ENCODE results near the gene CDCP1.

CDCP1 gene, protein sequence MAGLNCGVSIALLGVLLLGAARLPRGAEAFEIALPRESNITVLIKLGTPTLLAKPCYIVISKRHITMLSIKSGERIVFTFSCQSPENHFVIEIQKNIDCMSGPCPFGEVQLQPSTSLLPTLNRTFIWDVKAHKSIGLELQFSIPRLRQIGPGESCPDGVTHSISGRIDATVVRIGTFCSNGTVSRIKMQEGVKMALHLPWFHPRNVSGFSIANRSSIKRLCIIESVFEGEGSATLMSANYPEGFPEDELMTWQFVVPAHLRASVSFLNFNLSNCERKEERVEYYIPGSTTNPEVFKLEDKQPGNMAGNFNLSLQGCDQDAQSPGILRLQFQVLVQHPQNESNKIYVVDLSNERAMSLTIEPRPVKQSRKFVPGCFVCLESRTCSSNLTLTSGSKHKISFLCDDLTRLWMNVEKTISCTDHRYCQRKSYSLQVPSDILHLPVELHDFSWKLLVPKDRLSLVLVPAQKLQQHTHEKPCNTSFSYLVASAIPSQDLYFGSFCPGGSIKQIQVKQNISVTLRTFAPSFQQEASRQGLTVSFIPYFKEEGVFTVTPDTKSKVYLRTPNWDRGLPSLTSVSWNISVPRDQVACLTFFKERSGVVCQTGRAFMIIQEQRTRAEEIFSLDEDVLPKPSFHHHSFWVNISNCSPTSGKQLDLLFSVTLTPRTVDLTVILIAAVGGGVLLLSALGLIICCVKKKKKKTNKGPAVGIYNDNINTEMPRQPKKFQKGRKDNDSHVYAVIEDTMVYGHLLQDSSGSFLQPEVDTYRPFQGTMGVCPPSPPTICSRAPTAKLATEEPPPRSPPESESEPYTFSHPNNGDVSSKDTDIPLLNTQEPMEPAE

DNA sequence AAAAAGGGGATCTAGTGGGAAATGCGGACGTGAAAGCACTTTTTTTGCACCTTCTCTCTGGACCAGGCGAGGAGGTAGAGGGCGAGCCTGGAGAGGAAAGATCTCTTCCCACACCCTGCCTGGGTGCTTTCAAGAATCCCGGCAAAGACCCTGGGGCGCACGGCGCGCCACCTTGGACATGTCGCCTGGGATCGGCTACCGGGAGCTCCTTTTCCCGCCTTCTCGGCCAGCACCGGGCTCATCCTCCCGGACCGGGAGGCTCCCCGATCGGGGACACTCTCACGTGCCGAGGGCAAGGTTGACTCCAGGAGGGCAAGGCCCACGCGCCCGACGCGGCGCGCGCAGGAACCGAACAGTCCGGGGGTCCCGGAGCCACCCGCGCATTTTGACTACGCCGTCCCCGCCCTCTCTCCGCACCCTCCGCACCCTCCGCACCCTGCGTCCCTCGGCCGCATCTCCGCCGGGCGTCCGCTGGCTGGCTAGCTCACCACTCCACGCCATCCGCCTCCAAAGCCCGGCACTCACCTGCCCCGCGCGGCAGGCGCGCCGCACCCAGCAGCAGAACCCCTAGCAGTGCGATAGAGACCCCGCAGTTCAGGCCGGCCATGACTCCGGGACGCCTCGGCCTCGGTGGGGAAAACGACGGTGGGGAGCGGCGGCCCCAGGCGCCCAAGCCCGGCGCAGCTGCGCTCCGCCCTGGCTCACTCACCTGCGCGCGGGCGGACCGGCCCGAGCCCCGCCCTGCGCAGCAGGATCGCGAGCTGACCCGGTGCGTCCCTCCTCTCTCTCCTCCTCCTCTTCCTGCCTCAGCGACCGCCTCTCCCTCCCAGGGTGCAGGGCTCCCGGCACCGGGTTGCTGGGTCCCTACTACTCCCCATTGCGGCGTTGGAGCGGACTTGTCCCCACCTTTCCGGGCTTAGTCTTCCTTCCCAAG, at the start of gene CDCP1:
TSS of gene CDCP1 (minus strand) at position 698 of the 934 bp plus-strand sequence. CDS start at position 607, 91 bp downstream.
- peak; percentile 38 for DNase-seq
- peaks cover 65% of the 10 kb centered on the region for H3K27me3 Mint-ChIP-seq
- H3K4me3 Mint-ChIP-seq, result peak within 1 kb of the TSS; percentile 76
- peaks cover 9% of the 10 kb centered on the region for H3K9me3 Mint-ChIP-seq
- peaks cover 22% of the 10 kb centered on the region for H3K4me1 Mint-ChIP-seq (ENCODE audit: low read depth)
- H3K36me3 Mint-ChIP-seq (ENCODE audit: low read depth), result peaks cover 2% of the 10 kb centered on the region
- H3K27ac Mint-ChIP-seq, result no peak within 1 kb of the TSS

DNA sequence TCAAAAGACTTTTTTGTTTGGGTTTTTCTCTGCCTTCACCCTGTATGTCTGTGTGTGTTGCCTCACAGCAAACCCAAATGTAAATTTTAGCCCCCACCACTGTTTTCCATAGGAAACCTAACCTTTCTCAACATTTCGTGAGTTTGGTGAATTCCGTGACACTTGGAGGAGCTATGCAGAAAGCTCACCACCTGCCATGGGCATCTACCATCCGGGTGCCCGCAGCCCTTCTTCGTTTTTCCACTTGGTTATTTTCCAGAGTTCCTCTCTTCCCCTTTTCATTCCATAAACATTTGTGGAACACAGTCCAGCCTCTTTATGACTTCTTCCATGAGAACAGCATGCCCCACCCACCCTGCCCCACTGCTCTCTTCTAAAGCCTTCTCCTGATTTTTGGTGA, 48.6 kb upstream of the CDCP1 start:
- Mint-ChIP-seq H3K27me3 (peaks cover 8% of the 10 kb centered on the region), H3K36me3 (ENCODE audit: low read depth) (no peaks in the 10 kb centered on the region), H3K4me1 (ENCODE audit: low read depth) (peaks cover 5% of the 10 kb centered on the region), H3K4me3 (no peak overlapping the region), H3K27ac (no peak overlapping the region), H3K9me3 (no peaks in the 10 kb centered on the region)
- no peak for DNase-seq

DNA sequence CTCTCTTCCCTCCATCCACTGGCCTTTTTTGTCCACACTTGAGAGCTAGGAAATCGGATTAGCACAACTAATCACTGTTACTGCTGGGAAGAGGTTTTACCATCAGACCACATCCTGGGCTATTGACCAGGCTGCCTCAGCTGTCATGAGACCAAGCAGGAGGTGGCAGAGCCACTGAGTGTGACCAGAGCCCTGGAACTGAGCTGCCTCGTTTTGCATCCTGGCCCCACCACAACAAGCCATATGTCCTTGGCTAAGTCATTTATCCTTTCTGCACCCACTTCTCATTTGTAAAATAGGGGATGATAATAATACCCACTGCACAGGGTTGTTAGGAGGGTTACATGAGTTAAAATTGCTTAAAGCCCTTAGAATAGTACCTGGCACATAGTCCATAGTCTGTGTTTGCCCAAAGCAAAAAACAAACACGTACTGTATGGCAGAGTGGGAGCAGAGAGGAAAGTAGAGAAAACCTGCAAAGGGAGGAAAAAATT, 45.8 kb upstream of the CDCP1 start:
- peaks cover 13% of the 10 kb centered on the region for H3K4me1 Mint-ChIP-seq (ENCODE audit: low read depth)
- H3K36me3 Mint-ChIP-seq (ENCODE audit: low read depth), result no peaks in the 10 kb centered on the region
- no peak for DNase-seq
- H3K9me3 Mint-ChIP-seq, result no peaks in the 10 kb centered on the region
- no peak overlapping the region for H3K4me3 Mint-ChIP-seq
- no peak overlapping the region for H3K27ac Mint-ChIP-seq
- H3K27me3 Mint-ChIP-seq, result no peaks in the 10 kb centered on the region

DNA sequence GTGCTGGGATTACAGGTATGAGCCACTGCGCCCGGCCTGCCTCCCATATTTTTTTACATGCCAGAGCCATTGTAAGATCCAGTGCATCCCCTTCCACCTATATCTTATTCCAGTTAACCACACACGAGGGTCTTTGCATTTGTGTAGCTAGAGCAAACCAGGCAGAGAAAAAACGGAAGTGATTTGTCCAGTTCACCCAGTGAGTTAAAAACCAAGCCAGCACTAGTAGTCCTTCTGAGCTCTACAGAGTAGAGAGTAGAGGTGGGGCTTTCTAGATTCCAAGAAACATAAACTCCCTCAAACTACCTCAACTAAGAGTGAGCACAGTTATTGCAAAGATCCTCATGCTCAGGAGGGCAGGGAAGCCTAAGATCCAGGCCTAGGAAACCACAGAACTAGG, 45.2 kb upstream of the CDCP1 start:
- H3K4me1 Mint-ChIP-seq (ENCODE audit: low read depth), result peaks cover 9% of the 10 kb centered on the region
- H3K36me3 Mint-ChIP-seq (ENCODE audit: low read depth), result no peaks in the 10 kb centered on the region
- no peak for DNase-seq
- no peak overlapping the region for H3K4me3 Mint-ChIP-seq
- H3K27ac Mint-ChIP-seq, result no peak overlapping the region
- H3K9me3 Mint-ChIP-seq, result no peaks in the 10 kb centered on the region
- H3K27me3 Mint-ChIP-seq, result no peaks in the 10 kb centered on the region

DNA sequence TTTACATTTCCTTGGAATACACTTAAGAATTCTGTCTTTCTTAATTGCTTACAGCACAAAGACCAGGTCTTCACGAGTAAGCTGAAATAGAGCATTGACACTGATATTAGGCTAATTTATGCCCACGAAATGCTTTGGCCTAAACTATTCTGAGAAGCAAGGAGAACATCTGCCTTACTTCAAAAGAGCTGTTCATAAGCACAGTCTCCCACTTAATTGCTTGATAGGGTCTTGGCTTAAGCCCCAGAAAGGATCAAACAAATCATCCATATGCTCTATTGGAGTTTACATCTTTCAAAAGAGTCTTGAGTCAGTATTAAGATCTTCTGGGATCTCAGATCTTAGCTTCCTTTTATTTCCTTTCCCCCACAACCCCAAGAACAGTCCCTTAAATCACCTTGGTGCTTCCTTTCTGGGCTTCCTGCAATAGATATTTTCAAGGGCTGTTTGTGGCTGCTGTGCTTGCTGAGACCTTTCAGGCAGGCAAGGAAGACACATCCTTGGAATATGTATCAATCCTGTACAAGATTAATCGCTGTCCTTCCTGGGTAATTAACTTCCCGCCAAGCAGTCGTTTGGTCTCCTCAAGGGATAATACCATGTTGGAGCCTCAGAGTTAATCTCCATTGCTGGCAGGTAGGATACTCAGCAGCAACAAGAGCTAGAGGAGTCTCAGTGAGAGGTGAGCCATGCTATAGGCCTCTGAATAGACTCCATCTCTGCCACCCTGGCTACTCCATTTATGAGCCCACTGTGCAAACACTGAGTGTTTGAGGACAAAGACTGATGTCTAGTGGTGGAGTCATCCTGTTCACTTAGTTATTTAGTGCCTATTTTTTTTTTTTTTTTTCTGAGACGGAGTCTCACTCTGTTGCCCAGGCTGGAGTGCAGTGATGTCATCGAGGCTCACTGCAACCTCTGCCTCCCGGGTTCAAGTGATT, 42.8 kb upstream of the CDCP1 start:
- peaks cover 9% of the 10 kb centered on the region for H3K4me1 Mint-ChIP-seq (ENCODE audit: low read depth)
- no peak overlapping the region for H3K27ac Mint-ChIP-seq
- H3K9me3 Mint-ChIP-seq, result no peaks in the 10 kb centered on the region
- peaks cover 7% of the 10 kb centered on the region for H3K27me3 Mint-ChIP-seq
- no peaks in the 10 kb centered on the region for H3K36me3 Mint-ChIP-seq (ENCODE audit: low read depth)
- H3K4me3 Mint-ChIP-seq, result no peak overlapping the region
- no peak for DNase-seq

DNA sequence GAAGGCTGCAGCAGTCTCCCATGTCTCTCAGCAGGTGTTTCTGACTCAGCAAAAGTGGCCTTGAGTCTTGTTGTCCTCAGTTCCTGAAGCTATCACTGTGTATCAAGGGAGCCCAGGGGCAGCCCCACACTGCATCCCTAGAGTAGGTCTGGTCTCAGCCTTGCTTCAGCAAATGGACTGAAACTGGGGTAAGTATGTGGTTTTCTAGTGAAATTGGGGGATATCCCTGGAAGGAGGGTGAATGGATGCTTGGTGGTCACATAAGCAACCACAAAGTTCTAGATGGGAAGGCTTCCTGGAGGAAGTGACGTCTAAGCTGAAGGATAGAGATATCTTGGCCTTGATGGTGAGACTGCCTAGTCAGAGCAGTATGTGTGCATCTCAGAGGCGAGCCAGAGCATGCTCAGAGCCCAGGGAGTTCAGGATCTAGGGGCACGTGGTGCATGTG, 41.5 kb upstream of the CDCP1 start:
- peaks cover 13% of the 10 kb centered on the region for H3K4me1 Mint-ChIP-seq (ENCODE audit: low read depth)
- H3K27ac Mint-ChIP-seq, result no peak overlapping the region
- no peak overlapping the region for H3K4me3 Mint-ChIP-seq
- no peaks in the 10 kb centered on the region for H3K36me3 Mint-ChIP-seq (ENCODE audit: low read depth)
- peaks cover 7% of the 10 kb centered on the region for H3K27me3 Mint-ChIP-seq
- DNase-seq, result no peak
- H3K9me3 Mint-ChIP-seq, result no peaks in the 10 kb centered on the region

DNA sequence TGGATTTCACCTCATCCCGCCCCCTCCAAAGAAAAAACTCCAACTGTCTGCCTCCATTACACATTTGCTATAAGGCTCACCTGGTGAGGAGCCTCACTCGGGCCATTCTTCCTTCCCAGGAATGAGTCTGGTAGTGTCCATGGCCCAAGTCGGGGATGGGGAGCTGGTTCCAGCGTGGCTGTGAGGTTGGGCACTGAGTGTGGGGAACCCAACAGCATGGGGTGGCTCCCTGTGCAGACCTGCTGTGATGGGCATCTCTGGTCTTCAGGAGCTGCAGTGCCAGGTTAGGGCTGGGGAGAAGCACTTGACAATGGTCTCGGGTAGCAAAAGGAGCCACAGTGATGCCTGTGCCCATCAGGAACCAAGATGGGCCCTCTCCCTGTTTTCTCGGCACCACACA, 40.7 kb upstream of the CDCP1 start:
- no peaks in the 10 kb centered on the region for H3K9me3 Mint-ChIP-seq
- H3K36me3 Mint-ChIP-seq (ENCODE audit: low read depth), result no peaks in the 10 kb centered on the region
- no peak for DNase-seq
- H3K4me3 Mint-ChIP-seq, result no peak overlapping the region
- no peak overlapping the region for H3K27ac Mint-ChIP-seq
- peaks cover 13% of the 10 kb centered on the region for H3K4me1 Mint-ChIP-seq (ENCODE audit: low read depth)
- peaks cover 7% of the 10 kb centered on the region for H3K27me3 Mint-ChIP-seq

DNA sequence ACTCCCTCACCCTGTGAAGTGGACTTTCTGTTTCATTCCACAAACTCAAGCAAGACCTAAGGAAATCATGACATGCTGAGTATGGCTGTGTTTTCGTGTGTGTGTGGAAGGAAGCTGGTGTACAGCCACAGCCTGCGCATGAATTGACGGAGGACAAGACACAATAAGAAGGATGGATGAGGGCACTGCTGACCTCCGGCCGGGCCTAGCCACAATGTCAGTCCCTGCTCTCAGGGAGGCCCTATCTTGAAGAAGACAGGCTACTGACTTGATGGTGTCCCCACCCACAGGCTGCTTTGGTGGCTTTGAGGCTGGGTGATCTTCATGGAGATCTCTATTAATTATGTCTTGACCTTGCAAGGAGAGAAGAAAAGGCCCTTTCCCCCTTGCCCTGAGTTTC, 39.3 kb upstream of the CDCP1 start:
- no peaks in the 10 kb centered on the region for H3K9me3 Mint-ChIP-seq

DNA sequence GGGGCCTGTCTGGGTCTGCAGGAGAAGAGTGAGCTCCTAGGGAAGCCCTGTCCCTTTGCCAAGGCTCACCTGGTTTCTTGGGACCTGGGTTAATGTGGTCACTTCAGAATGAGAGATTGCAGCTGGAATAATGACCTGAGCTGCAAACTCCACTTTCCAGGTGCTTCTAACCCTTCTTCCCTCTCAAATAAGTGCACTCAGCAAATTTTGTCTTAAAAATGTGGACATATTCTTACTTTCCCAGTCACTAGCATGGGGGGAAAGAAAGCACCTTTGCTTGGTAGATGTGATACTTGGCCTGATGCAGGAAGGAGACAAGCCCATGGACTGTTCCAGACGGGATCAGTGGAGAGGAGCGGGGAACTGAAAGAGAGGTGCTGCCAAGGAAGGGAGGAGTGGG, 38.9 kb upstream of the CDCP1 start:
- H3K4me1 Mint-ChIP-seq (ENCODE audit: low read depth), result peaks cover 13% of the 10 kb centered on the region
- no peaks in the 10 kb centered on the region for H3K9me3 Mint-ChIP-seq
- no peaks in the 10 kb centered on the region for H3K36me3 Mint-ChIP-seq (ENCODE audit: low read depth)
- peaks cover 7% of the 10 kb centered on the region for H3K27me3 Mint-ChIP-seq
- DNase-seq, result no peak
- H3K27ac Mint-ChIP-seq, result no peak overlapping the region
- H3K4me3 Mint-ChIP-seq, result no peak overlapping the region

More for the DNA sequence above, 39.3 kb upstream of the CDCP1 start:
- Mint-ChIP-seq H3K4me3 (no peak overlapping the region), H3K27me3 (peaks cover 7% of the 10 kb centered on the region), H3K36me3 (ENCODE audit: low read depth) (no peaks in the 10 kb centered on the region), H3K27ac (no peak overlapping the region), H3K4me1 (ENCODE audit: low read depth) (peaks cover 13% of the 10 kb centered on the region)
- no peak for DNase-seq

DNA sequence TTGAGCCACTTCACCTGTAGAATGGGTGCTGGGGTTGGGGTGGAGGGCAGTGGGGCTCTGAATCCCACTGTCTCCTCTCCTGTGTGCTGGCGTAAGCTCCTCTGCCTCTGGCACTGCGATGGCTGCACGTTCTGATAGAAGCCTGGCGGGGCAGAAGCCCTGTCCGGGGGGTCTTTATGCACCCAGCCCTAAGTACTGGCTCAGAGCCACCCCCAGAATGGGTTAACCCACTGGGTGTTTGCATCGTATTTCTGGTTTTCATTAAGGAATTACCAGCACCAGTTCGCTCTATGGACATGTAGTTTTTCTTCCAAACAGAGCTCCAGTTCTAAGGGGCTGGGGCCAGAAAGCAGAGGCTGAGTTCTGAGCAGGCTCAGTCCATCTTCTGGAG, 37.7 kb upstream of the CDCP1 start:
- Mint-ChIP-seq H3K36me3 (ENCODE audit: low read depth) (no peaks in the 10 kb centered on the region), H3K9me3 (no peaks in the 10 kb centered on the region), H3K4me3 (no peak overlapping the region), H3K27me3 (peaks cover 7% of the 10 kb centered on the region), H3K4me1 (ENCODE audit: low read depth) (peaks cover 13% of the 10 kb centered on the region), H3K27ac (no peak overlapping the region)
- DNase-seq, result peak; percentile 2

DNA sequence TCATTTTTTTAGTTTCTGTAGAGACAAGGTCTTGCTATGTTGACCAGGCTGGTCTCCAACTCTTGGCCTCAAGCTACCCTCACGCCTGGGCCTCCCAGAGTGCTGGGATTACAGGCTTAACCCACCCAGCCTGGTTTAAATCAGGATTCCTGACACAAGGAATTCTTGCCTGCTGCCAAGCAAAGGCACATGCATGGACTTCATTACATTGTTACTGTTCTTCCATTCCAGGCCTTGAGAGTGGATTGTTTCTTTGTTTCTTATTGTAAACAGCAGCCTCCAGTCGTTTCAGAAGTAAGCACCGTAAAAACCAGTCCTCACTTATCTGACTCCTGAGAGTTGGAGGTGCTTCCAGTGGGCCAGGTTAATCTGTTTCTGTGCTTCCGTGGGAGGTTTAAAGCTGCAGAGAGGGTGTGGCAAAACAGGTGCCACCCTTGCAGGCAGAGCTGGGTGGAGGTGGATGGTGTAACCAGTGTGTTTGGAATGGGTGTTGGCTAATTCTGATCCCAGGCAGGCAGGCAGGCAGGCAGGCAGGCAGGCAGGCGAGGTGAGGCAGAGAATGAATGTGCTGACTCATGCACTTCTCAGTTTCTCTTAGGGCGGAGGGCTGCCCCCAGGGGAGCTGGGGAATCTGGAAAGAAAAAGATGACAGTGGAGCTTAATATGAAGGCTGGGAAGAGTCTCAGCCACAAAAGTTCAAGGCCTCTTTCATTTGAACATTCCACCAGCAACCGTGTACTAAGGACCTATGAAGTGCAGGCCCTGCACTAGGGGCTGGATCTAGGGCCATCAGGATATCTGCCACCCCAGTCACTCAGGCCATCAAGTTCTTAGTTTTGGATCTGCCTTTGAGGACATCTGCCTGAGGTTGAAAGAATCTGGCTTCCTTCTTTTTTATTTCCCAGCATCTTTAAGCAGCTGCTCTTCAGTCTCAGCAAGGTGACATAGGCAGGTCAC, 37.0 kb upstream of the CDCP1 start:
- no peaks in the 10 kb centered on the region for H3K36me3 Mint-ChIP-seq (ENCODE audit: low read depth)
- no peaks in the 10 kb centered on the region for H3K9me3 Mint-ChIP-seq
- H3K4me1 Mint-ChIP-seq (ENCODE audit: low read depth), result peaks cover 13% of the 10 kb centered on the region
- H3K27me3 Mint-ChIP-seq, result peaks cover 7% of the 10 kb centered on the region
- peak; percentile 29 for DNase-seq
- no peak overlapping the region for H3K4me3 Mint-ChIP-seq
- no peak overlapping the region for H3K27ac Mint-ChIP-seq

DNA sequence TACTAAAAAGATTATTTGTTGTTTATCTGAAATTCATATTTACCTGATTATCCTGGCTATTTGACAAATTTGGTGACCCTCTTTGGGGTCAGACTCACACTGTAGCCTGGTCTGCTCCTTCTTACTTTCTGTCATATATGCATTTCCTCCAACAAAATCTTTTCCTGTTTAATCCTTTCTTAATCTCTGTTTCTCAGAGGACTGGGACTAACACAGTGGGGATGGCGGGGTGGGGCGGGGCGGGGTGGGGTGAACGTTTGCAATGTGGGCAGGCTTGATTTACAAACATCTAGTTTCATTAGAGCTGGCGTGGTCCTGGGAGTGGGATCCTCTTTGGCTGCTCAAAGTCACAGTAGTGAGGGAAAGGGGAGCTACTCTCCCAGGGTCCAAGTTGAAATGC, 35.3 kb upstream of the CDCP1 start:
- peaks cover 7% of the 10 kb centered on the region for H3K27me3 Mint-ChIP-seq
- no peaks in the 10 kb centered on the region for H3K36me3 Mint-ChIP-seq (ENCODE audit: low read depth)
- no peak overlapping the region for H3K4me3 Mint-ChIP-seq
- no peak overlapping the region for H3K27ac Mint-ChIP-seq
- H3K4me1 Mint-ChIP-seq (ENCODE audit: low read depth), result peaks cover 4% of the 10 kb centered on the region
- DNase-seq, result no peak
- H3K9me3 Mint-ChIP-seq, result no peaks in the 10 kb centered on the region
